IMR-90 (cell line): ENCODE results near the gene ZNF17.

Experiments
- CEBPB ChIP-seq: IDR thresholded peaks from 2 replicates; pipeline ENCODE4 v1.6.1; 2012; ENCODE audit warnings: low read depth, low read length, improper control_type of control experiment
- MAFK ChIP-seq: IDR thresholded peaks from 2 replicates; pipeline ENCODE4 v1.6.1; 2012; ENCODE audit warnings: low read depth, low read length, improper control_type of control experiment
- POLR2A ChIP-seq: IDR thresholded peaks from 2 replicates; pipeline ENCODE4 v1.6.1; 2012; ENCODE audit warnings: mild to moderate bottlenecking, low read depth, low read length
- RAD21 ChIP-seq: IDR thresholded peaks from 2 replicates; pipeline ENCODE4 v1.6.1; 2012; ENCODE audit warnings: low read length, improper control_type of control experiment
- SMC3 ChIP-seq: fragments of 150-350 bp; IDR thresholded peaks from 2 replicates; pipeline ENCODE4 v1.6.1; 2016; ENCODE audit warnings: low read depth, mild to moderate bottlenecking, antibody characterized with exemption, low read length, moderate library complexity
- TF ChIP-seq, protein P1 (sequence below): conservative IDR thresholded peaks from 2 replicates; pipeline ENCODE4 v1.5.1; 2012; ENCODE audit warnings: mild to moderate bottlenecking, low read depth, low read length, improper control_type of control experiment
- TF ChIP-seq, protein P2 (sequence below): fragments of 150-350 bp; IDR thresholded peaks from 2 replicates; pipeline ENCODE4 v1.6.1; 2016; ENCODE audit warnings: low read depth, mild to moderate bottlenecking, low read length, moderate library complexity, borderline replicate concordance
- TF ChIP-seq, protein P3 (sequence below): fragments of 150-350 bp; IDR thresholded peaks from 2 replicates; pipeline ENCODE4 v1.6.1; 2017; ENCODE audit warnings: mild to moderate bottlenecking, antibody characterized with exemption, low read length, low read depth

DNA sequence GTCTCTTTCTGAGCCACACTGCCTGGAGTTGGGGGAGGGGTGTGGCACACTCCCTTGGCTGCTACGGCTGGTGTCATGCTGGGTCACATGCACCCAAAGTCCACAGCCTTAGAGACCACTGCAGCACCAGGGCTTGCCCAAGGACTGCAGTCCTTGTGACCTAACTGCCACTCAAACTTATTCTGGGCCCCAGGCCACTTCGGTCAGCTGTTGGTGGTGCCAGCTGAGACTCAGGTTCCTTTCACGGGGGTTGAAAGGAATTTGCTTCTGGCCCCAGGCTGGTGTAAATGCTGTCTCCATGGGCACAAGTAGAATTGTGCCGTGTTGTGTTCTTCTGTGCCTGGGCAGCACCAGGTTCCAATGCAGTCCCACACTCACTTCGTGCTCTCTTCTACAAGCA lies 55.5 kb downstream of the ZNF17 start:
- TF ChIP-seq, protein P1, sequence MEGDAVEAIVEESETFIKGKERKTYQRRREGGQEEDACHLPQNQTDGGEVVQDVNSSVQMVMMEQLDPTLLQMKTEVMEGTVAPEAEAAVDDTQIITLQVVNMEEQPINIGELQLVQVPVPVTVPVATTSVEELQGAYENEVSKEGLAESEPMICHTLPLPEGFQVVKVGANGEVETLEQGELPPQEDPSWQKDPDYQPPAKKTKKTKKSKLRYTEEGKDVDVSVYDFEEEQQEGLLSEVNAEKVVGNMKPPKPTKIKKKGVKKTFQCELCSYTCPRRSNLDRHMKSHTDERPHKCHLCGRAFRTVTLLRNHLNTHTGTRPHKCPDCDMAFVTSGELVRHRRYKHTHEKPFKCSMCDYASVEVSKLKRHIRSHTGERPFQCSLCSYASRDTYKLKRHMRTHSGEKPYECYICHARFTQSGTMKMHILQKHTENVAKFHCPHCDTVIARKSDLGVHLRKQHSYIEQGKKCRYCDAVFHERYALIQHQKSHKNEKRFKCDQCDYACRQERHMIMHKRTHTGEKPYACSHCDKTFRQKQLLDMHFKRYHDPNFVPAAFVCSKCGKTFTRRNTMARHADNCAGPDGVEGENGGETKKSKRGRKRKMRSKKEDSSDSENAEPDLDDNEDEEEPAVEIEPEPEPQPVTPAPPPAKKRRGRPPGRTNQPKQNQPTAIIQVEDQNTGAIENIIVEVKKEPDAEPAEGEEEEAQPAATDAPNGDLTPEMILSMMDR = no peak
- TF ChIP-seq POLR2A = no peak
- no peak for TF ChIP-seq SMC3
- TF ChIP-seq, protein P2, sequence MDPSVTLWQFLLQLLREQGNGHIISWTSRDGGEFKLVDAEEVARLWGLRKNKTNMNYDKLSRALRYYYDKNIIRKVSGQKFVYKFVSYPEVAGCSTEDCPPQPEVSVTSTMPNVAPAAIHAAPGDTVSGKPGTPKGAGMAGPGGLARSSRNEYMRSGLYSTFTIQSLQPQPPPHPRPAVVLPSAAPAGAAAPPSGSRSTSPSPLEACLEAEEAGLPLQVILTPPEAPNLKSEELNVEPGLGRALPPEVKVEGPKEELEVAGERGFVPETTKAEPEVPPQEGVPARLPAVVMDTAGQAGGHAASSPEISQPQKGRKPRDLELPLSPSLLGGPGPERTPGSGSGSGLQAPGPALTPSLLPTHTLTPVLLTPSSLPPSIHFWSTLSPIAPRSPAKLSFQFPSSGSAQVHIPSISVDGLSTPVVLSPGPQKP = no peak
- TF ChIP-seq, protein P3, sequence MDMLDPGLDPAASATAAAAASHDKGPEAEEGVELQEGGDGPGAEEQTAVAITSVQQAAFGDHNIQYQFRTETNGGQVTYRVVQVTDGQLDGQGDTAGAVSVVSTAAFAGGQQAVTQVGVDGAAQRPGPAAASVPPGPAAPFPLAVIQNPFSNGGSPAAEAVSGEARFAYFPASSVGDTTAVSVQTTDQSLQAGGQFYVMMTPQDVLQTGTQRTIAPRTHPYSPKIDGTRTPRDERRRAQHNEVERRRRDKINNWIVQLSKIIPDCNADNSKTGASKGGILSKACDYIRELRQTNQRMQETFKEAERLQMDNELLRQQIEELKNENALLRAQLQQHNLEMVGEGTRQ = no peak
- TF ChIP-seq RAD21 = no peak
- TF ChIP-seq MAFK = no peak
- TF ChIP-seq CEBPB = no peak
